HTR-8/SVneo (cell line): ENCODE data around the gene SRMS.
"Not testable (repeated sequence)": the region's sequence is repeated elsewhere in the genome, so short reads cannot be mapped to it uniquely, and the experiment has no call there.

Experiments
- DNase-seq: peaks from one replicate; pipeline ENCODE4 v3.0.0; 2011; ENCODE audit warnings: low spot score, mixed read lengths; ENCODE audit not compliant: insufficient read length
- FAIRE-seq: peaks from 2 replicates; lab custom pipeline; 2011; peaks lifted over from hg19 to GRCh38; lab: Jason Lieb, UNC

The SRMS gene

DNA sequence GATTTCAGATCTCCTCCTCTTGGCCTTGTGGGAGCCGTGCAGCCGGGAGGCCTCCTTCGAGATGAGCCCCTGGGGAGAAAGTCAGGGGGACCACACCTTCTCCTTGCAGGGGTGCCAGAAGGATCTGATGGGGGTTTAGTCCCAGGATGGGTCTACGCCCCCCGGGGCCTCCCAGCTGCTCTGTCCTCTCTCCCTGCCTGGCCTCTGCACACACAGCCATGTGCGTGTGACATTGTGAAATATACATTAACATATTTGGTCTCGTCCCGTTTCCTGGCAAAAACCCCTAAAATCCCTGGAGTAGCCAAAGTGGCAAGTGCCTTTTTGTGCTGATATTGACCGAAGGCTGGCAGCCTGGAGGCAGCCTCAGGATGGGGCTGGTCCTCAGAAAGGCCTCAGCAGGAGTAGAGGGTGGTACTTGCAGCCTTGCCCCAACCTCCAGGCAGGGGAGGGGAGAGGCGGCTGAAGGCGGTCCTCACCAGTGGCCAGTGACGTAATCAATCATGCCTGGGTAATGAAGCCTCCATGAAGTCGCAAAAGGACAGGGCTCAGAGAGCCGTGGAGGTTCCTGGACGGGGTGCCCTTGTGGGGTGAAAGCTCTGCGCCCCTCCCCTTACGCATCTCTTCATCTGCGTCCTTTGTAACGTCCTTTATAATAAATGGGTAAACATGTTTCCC, 31.6 kb upstream of the SRMS start:
- no peak for DNase-seq
- no peak for FAIRE-seq

DNA sequence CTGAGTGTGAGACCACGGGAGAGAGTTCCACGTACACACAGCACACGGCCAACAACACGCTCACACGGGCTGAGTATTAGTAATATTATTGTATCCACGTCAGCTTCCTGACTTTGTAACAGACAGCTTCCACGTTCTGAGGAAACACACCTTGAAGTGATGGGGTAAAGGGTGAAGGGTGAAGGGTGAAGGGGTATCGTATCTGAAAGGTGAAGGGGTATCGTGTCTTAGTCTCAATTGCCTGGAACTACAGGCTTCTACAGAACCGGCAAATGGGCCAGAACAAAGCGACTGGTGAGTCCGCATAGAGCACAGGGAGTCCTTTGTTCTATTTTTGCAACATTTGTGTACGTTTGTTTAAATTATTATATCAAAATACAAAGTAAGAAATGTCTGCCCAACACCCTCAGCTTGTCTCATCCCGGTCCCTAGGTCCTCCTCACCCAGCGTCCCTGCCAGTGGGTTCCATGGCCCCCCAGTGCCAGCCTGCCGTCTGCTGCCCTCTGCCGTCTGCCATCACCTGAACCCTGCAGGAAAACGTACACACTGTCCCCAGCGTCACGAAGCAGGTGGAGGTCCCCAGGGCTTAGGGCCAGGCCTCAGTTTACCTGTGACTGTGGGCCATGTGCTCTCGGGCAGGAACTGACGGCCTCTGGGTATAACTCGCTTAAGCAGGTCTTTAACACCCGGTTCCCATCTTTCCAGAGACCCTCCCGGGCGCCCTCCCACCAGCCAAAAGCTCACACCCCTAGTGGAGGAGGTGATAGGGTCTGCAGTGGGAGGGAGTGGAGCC, 30.9 kb upstream of the SRMS start:
- FAIRE-seq (no peak), DNase-seq (no peak)

- FAIRE-seq = no peak
- DNase-seq = no peak
Measured at GRCh38 chr20:63577317-63577894, 29.9 kb upstream of the SRMS start.

DNA sequence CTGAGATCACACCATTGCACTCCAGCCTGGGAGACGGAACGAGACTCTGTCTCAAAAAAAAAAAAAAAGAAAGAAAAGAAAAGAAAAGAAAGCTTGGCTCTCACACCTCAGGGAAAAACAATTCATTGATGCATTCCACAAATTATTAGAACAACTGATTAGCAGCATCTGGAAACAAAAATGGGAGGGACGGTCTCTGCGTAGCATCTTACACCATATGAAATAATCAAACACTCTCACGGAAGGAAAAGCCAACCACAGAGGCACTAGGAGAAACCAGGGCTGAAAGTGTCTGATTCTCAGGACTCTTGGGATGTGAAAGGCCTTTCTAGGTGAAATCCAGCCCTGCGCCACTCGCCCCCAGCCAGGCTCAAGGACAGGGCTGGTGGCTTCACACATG, 28.8 kb upstream of the SRMS start:
- FAIRE-seq (no peak), DNase-seq (no peak)

GRCh38 chr20:63574829-63575743, 27.5 kb upstream of the SRMS start:
- no peak for FAIRE-seq
- no peak for DNase-seq

- FAIRE-seq = peak; percentile 72
- DNase-seq = peak; percentile 98
Measured at GRCh38 chr20:63574156-63574828, 26.7 kb upstream of the SRMS start, which contains the start of gene HELZ2. Gene HELZ2, minus strand, starts transcription at chr20:63574239. Its CDS starts 1,854 bp downstream, at chr20:63572385.

GRCh38 chr20:63573647-63574131, 26.1 kb upstream of the SRMS start:
- FAIRE-seq = no peak
- peak; percentile 42 for DNase-seq

GRCh38 chr20:63572788-63573646, 25.5 kb upstream of the SRMS start:
- DNase-seq (no peak), FAIRE-seq (no peak)

DNA sequence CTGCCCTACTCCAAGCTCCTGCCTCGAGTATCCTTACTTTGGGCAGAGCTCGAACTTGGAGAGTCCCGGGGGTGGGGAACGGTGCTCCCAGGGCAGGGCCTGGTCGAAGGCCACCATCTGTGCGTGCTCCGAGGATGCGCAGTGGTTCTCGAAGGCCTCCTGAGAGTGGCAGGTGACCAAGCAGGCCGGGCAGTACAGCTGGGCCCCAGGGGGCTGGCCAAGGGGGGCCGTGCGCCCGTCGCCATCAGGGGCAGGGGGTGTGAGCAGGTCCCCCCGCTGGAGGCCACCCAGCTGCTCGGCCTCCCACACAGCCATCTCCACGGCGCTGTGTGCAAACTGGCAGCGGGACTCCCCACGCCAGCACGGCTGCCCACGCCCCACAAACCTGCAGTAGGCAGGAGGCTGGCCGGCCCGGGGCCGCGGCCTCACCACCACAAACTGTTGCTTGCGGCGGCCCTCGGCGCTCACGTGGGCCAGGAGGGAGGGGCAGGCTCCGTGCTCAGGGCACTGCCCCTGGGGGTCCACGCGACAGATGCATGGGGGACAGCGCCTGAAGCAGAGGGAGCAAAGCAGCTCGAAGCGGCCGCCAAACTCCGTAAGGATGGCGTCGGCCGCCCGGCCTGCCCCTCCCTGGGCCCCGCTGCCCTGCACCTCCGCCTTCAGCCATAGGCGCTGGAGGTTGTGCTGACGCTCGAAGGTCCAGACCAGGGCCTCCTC, 24.7 kb upstream of the SRMS start:
- DNase-seq (no peak), FAIRE-seq (no peak)

DNA sequence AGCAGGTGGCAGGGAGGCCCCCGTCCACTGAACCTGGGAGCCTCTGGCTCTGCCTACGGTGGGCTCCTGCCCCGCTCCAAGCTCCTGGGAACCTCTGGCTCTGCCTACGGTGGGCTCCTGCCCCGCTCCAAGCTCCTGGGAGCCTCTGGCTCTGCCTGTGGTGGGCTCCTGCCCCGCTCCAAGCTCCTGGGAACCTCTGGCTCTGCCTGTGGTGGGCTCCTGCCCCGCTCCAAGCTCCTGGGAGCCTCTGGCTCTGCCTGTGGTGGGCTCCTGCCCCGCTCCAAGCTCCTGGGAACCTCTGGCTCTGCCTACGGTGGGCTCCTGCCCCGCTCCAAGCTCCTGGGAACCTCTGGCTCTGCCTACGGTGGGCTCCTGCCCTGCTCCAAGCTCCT, 23.5 kb upstream of the SRMS start:
- not testable (repeated sequence) for DNase-seq, FAIRE-seq

DNA sequence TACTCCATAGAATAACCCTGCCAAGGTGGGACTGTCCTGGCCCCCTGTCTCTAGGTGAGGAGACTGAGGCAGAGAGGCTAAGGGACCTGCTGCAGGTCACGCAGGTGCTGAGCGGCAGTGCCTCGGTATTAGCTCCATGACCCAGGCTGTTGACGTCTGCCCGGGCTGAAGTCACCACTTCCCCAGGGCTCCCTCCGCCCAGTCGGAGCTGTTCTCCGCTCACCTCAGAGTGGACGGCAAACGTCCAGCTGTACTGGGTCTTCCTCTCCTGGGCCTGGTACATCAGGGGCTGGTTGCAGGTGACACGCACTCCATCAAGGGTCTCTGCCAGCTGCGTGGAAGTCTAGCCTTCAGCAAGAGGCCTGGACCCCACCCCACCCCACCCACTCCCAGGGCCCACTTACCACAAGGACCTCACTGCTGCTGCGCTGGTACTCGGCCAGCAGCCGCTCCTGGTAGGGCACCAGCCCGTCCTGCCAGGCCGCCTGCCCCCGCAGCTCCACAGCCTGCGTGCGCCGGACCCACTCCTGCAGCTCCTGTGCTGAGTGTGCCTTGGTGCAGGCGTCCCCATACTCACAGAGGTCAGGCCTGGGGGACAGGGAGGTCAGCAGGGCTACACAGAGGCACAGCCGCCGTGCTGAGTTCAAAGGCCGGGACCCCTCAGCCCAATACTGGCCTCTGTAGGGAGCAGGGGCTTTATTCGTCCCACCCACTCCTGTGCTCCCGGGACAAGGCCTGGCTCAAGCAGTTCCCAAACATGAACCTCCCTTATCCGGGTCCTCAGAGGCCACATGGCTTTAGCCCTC, 22.9 kb upstream of the SRMS start:
- DNase-seq = no peak
- FAIRE-seq = peak; percentile 69

GRCh38 chr20:63568986-63569949, 21.7 kb upstream of the SRMS start:
- FAIRE-seq (no peak), DNase-seq (no peak)

DNA sequence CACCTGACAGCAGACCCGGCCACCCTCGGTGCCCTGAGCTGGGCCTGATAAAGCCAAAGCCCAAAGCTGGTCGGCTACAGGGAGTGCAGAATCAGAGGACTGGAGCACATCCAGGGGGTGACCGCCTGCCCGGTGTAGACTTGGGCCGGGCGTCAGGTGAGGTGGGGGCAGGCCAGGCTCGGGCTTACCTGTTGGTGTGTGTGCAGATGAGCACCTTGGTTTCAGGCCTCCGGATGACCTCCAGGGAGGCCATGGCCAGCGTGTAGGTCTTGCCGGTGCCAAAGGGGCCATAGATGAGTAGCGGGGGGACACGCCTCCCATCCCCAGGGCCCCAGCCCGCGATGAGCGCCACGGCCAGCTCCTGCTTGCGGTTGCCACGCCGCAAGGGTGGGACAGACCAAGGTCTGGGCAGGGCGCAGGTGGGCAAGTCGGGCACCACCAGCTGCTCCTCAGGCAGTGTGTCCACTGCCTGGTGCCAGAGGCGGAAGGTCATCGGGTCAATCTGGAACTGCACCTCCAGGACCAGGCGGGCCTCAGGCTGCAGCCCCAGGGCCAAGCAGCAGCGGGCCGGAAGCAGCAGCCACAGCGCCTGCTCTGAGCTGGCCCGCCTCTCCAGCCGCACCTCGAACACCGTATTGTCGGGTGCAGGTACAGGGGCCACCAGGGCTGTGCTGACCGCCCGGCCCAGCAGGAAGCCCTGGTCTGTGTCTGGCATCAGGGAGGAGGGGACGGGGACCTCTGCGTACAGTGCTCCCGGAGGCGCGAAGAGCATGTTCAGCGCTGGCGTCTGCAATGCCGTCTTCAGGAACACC, 20.8 kb upstream of the SRMS start:
- peak; percentile 64 for FAIRE-seq
- no peak for DNase-seq

- DNase-seq (no peak), FAIRE-seq (peak; percentile 52)
Measured at GRCh38 chr20:63567386-63568169, 20.0 kb upstream of the SRMS start.

GRCh38 chr20:63567136-63567385, 19.5 kb upstream of the SRMS start:
- DNase-seq (no peak), FAIRE-seq (no peak)
